NCI-H2227 (cell line): ENCODE measurements around the gene LBR.

Source experiments
- DNase-seq: peaks from one replicate; lab custom pipeline; 2025; ENCODE audit not compliant: unreplicated experiment; lab: John Stamatoyannopoulos, UW

LBR gene

GRCh38 chr1:225380691-225381090, 47.1 kb downstream of the LBR start:
- DNase-seq, result no peak

GRCh38 chr1:225378880-225379279, 49.0 kb downstream of the LBR start:
- peak; percentile 9 for DNase-seq

GRCh38 chr1:225374996-225375395, 52.8 kb downstream of the LBR start:
- DNase-seq, result no peak

- no peak for DNase-seq
Observed at GRCh38 chr1:225373155-225373554, 54.7 kb downstream of the LBR start.

- DNase-seq, result no peak
Observed at GRCh38 chr1:225371366-225372010, 56.4 kb downstream of the LBR start.

GRCh38 chr1:225368036-225368552, 59.7 kb downstream of the LBR start:
- no peak for DNase-seq

GRCh38 chr1:225366552-225366951, 61.3 kb downstream of the LBR start:
- no peak for DNase-seq

GRCh38 chr1:225366018-225366417, 61.8 kb downstream of the LBR start:
- no peak for DNase-seq

GRCh38 chr1:225364439-225364838, 63.4 kb downstream of the LBR start:
- no peak for DNase-seq

- DNase-seq, result no peak
Observed at GRCh38 chr1:225362805-225363204, 65.0 kb downstream of the LBR start.

GRCh38 chr1:225361176-225361575, 66.7 kb downstream of the LBR start:
- no peak for DNase-seq

GRCh38 chr1:225360119-225360518, 67.7 kb downstream of the LBR start:
- DNase-seq, result no peak

- no peak for DNase-seq
Observed at GRCh38 chr1:225355863-225356262, 72.0 kb downstream of the LBR start.

- DNase-seq, result no peak
Observed at GRCh38 chr1:225354906-225355305, 72.9 kb downstream of the LBR start.
